ENCODE results near the gene SLC25A22.

The SLC25A22 gene

GRCh38 chr11:802693-803466 lies 4.8 kb upstream of the SLC25A22 start:
- DNase-seq: no peak
- peaks cover 0 to 25% (median 19%) of the 10 kb centered on the region in 4 donors for H3K4me1 ChIP-seq
- H3K27me3 ChIP-seq: no peaks in the 10 kb centered on the region
- H3K9me3 ChIP-seq: no peaks in the 10 kb centered on the region
- no peak overlapping the region for H3K4me3 ChIP-seq
- intact Hi-C loops (cut with DNase I; ENCODE audit: low total_unique reads): loop anchor here (10.0 kb wide), 1 partner anchor 228 kb away; the partner anchor contains the start of gene PHRF1
- no peak overlapping the region for H3K27ac ChIP-seq
- no peak for TF ChIP-seq CTCF (IDR thresholded peaks at IDR 0.05)
- peaks cover 0 to 42% (median 8%) of the 10 kb centered on the region in 3 donors for H3K36me3 ChIP-seq

- Histone ChIP-seq H3K9me3 (no peaks in the 10 kb centered on the region), H3K36me3 (peaks cover 0 to 42% (median 8%) of the 10 kb centered on the region in 3 donors), H3K4me1 (peaks cover 0 to 28% (median 19%) of the 10 kb centered on the region in 4 donors), H3K4me3 (no peak overlapping the region), H3K27me3 (no peaks in the 10 kb centered on the region), H3K27ac (no peak overlapping the region)
- intact Hi-C loops (cut with DNase I; ENCODE audit: low total_unique reads): loop anchor here (10.0 kb wide), 1 partner anchor 227 kb away; the partner anchor contains the start of gene PHRF1
- TF ChIP-seq CTCF (IDR thresholded peaks at IDR 0.05): no peak
- DNase-seq: no peak
These were observed 4.0 kb upstream of the SLC25A22 start for GRCh38 chr11:802018-802617.

- Histone ChIP-seq H3K36me3 (peaks cover 0 to 42% (median 8%) of the 10 kb centered on the region in 3 donors), H3K4me3 (no peak overlapping the region), H3K9me3 (no peaks in the 10 kb centered on the region), H3K4me1 (peaks cover 0 to 36% (median 27%) of the 10 kb centered on the region in 4 donors), H3K27ac (no peak overlapping the region), H3K27me3 (no peaks in the 10 kb centered on the region)
- TF ChIP-seq CTCF (IDR thresholded peaks at IDR 0.05): no peak
- intact Hi-C loops (cut with DNase I; ENCODE audit: low total_unique reads): loop anchor here (10.0 kb wide), 1 partner anchor 226 kb away; the partner anchor contains the start of gene PHRF1
- DNase-seq: no peak
These were observed 3.2 kb upstream of the SLC25A22 start for GRCh38 chr11:801097-801780.

GRCh38 chr11:800473-800872 lies 2.4 kb upstream of the SLC25A22 start:
- no peak for DNase-seq
- H3K4me3 ChIP-seq: no peak overlapping the region
- no peaks in the 10 kb centered on the region for H3K27me3 ChIP-seq
- no peaks in the 10 kb centered on the region for H3K9me3 ChIP-seq
- no peak for TF ChIP-seq CTCF (IDR thresholded peaks at IDR 0.05)
- intact Hi-C loops (cut with DNase I; ENCODE audit: low total_unique reads): loop anchor here (10.0 kb wide), 1 partner anchor 226 kb away; the partner anchor contains the start of gene PHRF1
- peaks cover 0 to 42% (median 8%) of the 10 kb centered on the region in 3 donors for H3K36me3 ChIP-seq
- H3K4me1 ChIP-seq: peaks cover 0 to 42% (median 31%) of the 10 kb centered on the region in 4 donors
- H3K27ac ChIP-seq: no peak overlapping the region

GRCh38 chr11:799641-800316 lies 1.7 kb upstream of the SLC25A22 start:
- intact Hi-C loops (cut with DNase I; ENCODE audit: low total_unique reads): loop anchor here (10.0 kb wide), 1 partner anchor 225 kb away; the partner anchor contains the start of gene PHRF1
- no peaks in the 10 kb centered on the region for H3K9me3 ChIP-seq
- no peak for TF ChIP-seq CTCF (IDR thresholded peaks at IDR 0.05)
- peaks cover 0 to 42% (median 35%) of the 10 kb centered on the region in 4 donors for H3K4me1 ChIP-seq
- H3K27ac ChIP-seq: no peak overlapping the region
- DNase-seq: no peak
- H3K36me3 ChIP-seq: peaks cover 0 to 42% (median 8%) of the 10 kb centered on the region in 3 donors
- H3K27me3 ChIP-seq: no peaks in the 10 kb centered on the region
- H3K4me3 ChIP-seq: no peak overlapping the region

Measured in tibial artery (tissue), 4 donors.